HG03457 (cell line): Measurements from ENCODE around the gene ZNF784.

ENCODE experiments used
- ATAC-seq: cut with Tn5 transposase; IDR thresholded peaks from one replicate; pipeline ENCODE4 v1.9.1; 2021; ENCODE audit warnings: moderate number of reproducible peaks; ENCODE audit not compliant: unreplicated experiment

ZNF784 gene

GRCh38 chr19:55644191-55644833 lies 19.9 kb upstream of the ZNF784 start:
- no peak for ATAC-seq

- no peak for ATAC-seq
Observed at GRCh38 chr19:55643887-55644176, 19.5 kb upstream of the ZNF784 start.

GRCh38 chr19:55643003-55643886 lies 18.9 kb upstream of the ZNF784 start, which contains the start of gene ZNF581:
ZNF581 (plus strand) TSS chr19:55643649; CDS start chr19:55644572, 923 bp downstream.
- ATAC-seq, result no peak

GRCh38 chr19:55642153-55643002 lies 18.0 kb upstream of the ZNF784 start:
- ATAC-seq, result no peak

- ATAC-seq, result no peak
Observed at GRCh38 chr19:55641426-55642152, 17.2 kb upstream of the ZNF784 start.

- no peak for ATAC-seq
Observed at GRCh38 chr19:55640577-55641425, 16.4 kb upstream of the ZNF784 start, which contains the start of gene ZNF580. ZNF580 (plus strand) TSS chr19:55641002; CDS start chr19:55642509, 1,507 bp downstream.

- ATAC-seq, result no peak
Observed at GRCh38 chr19:55640043-55640576, 15.7 kb upstream of the ZNF784 start.

- no peak for ATAC-seq
Observed at GRCh38 chr19:55638864-55639359, 14.5 kb upstream of the ZNF784 start.

- ATAC-seq, result no peak
Observed at GRCh38 chr19:55637534-55637933, 13.2 kb upstream of the ZNF784 start.

GRCh38 chr19:55636723-55637122 lies 12.4 kb upstream of the ZNF784 start:
- ATAC-seq, result no peak

GRCh38 chr19:55635856-55636440 lies 11.6 kb upstream of the ZNF784 start:
- no peak for ATAC-seq

GRCh38 chr19:55635334-55635717 lies 11.0 kb upstream of the ZNF784 start:
- no peak for ATAC-seq

- no peak for ATAC-seq
Observed at GRCh38 chr19:55633861-55634260, 9.5 kb upstream of the ZNF784 start.

- ATAC-seq, result no peak
Observed at GRCh38 chr19:55632463-55632834, 8.1 kb upstream of the ZNF784 start.

- no peak for ATAC-seq
Observed at GRCh38 chr19:55626350-55626749, 2.0 kb upstream of the ZNF784 start.

- no peak for ATAC-seq
Observed at GRCh38 chr19:55625004-55625326, 599 bp upstream of the ZNF784 start.

- no peak for ATAC-seq
Observed at GRCh38 chr19:55623561-55623960, 805 bp downstream of the ZNF784 start.

GRCh38 chr19:55623130-55623529 lies 1.2 kb downstream of the ZNF784 start:
- no peak for ATAC-seq
